RWPE2 (cell line): ENCODE data around the gene ENDOG.
"Not testable (repeated sequence)": the region's sequence is repeated elsewhere in the genome, so short reads cannot be mapped to it uniquely, and the experiment has no call there.

Source experiments
- ATAC-seq: fragments of 200-7000 bp; cut with Tn5 transposase; 3 replicates; pipeline ENCODE4 v1.9.1; 2021; ENCODE audit warnings: low read depth
- DNase-seq: peaks from one replicate; pipeline ENCODE4 v3.0.0-alpha.2; 2020; ENCODE audit warnings: low spot score
- H3K27ac ChIP-seq: fragments of 450-650 bp; 2 replicates; pipeline ENCODE4 v1.5.1; 2017; ENCODE audit warnings: mild to moderate bottlenecking; ENCODE audit not compliant: poor library complexity, severe bottlenecking
- H3K27me3 ChIP-seq: fragments of 250-450 bp; sonication (Bioruptor Pico); 2 replicates; pipeline ENCODE4 v1.5.1; 2021; ENCODE audit warnings: mild to moderate bottlenecking, moderate library complexity; ENCODE audit not compliant: insufficient read depth, poor library complexity, severe bottlenecking
- H3K36me3 ChIP-seq: fragments of 250-450 bp; sonication (Bioruptor Pico); 2 replicates; pipeline ENCODE4 v1.5.1; 2020; ENCODE audit warnings: low read depth, mild to moderate bottlenecking, moderate library complexity
- H3K4me1 ChIP-seq: fragments of 250-450 bp; sonication (Bioruptor Pico); 2 replicates; pipeline ENCODE4 v1.5.1; 2021; ENCODE audit warnings: mild to moderate bottlenecking, moderate library complexity; ENCODE audit not compliant: insufficient read depth, poor library complexity, severe bottlenecking
- H3K4me3 ChIP-seq: fragments of 250-450 bp; sonication (Bioruptor Pico); 2 replicates; pipeline ENCODE4 v1.5.1; 2021; ENCODE audit warnings: mild to moderate bottlenecking, moderate library complexity; ENCODE audit not compliant: severe bottlenecking
- H3K9me3 ChIP-seq: fragments of 250-450 bp; sonication (Bioruptor Pico); 2 replicates; pipeline ENCODE4 v1.5.1; 2021; ENCODE audit warnings: mild to moderate bottlenecking, moderate library complexity; ENCODE audit not compliant: severe bottlenecking
- CTCF ChIP-seq: fragments of 450-650 bp; IDR thresholded peaks from one replicate; pipeline ENCODE4 v1.5.1; 2017; ENCODE audit warnings: mild to moderate bottlenecking, moderate library complexity; ENCODE audit not compliant: poor library complexity, severe bottlenecking

The ENDOG gene

DNA sequence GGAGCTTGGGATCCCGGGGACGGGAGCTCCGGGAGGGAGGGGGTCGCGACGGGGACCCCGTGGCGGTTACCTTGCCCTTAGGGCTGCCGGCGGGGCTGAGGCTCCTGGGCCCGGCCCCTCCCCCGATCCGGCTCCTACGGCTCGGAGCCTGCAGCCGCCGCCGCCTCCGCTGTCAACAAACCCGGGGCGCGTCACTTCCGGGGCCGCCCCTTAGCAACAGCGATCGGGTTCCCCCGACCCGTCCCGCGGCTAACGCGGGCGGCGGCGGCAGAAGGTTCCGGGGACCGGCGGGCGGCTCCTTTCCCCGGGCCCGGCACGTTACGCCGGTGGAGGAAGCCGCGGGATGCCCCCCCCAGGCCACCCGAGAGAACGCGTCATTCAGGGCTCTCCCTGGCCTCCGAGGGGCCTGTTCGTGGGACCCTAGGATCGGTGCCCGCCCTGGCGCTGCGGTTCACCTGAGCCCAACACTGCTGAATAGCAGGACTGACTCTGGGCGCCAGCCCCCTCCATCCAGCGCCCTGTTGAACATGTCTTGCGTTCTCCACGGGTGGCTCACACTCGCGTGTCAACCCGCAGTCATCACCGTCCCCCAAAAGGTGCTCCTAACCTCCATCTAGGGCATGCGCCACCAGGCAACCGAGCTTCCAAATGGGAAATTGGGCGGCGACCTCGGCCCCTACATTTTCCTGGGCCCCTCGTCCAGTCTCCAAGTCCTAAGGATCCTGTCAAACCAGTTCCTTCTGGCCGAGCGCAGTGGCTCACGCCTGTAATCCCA is 46.4 kb upstream of the ENDOG start, which contains the start of gene ZER1:
Gene ZER1, minus strand, starts transcription at position 183 of the 775 bp plus-strand sequence. CDS start 16,362 bp downstream, outside the sequence.
- Histone ChIP-seq H3K4me3 (peak within 1 kb of the TSS; percentile 75), H3K36me3 (no peaks in the 10 kb centered on the region), H3K4me1 (no peaks in the 10 kb centered on the region), H3K27me3 (no peaks in the 10 kb centered on the region), H3K9me3 (no peaks in the 10 kb centered on the region), H3K27ac (peak within 1 kb of the TSS; percentile 66)
- no peak for TF ChIP-seq CTCF
- DNase-seq (peak; percentile 91), ATAC-seq (peak; percentile 90)

GRCh38 chr9:128773049-128773448 is 45.3 kb upstream of the ENDOG start:
- Histone ChIP-seq H3K9me3 (no peaks in the 10 kb centered on the region), H3K4me3 (no peak overlapping the region), H3K27ac (no peak overlapping the region), H3K4me1 (no peaks in the 10 kb centered on the region), H3K27me3 (no peaks in the 10 kb centered on the region), H3K36me3 (no peaks in the 10 kb centered on the region)
- no peak for DNase-seq
- TF ChIP-seq CTCF: no peak
- no peak for ATAC-seq

DNA sequence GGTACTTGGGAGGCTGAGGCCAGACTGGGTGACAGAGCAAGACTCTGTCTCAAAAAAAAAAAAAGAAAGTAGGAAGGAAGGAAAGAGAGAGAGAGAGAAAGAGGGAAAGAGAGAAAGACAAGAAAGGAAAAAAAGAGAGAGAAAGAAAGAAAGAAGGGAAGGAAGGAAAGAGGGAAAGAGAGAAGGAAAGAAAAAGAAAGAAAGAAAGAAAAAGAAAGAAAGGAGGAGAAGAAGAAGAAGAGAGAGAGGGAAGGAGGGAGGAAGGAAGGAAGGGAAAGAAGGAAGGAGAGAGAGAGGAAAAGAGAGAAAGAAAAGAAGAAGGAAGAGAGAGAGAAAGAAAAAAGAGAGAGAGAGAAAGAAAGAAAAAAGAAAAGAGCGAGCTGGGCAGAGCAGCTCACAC is 43.5 kb upstream of the ENDOG start:
- no peak for DNase-seq
- no peak for TF ChIP-seq CTCF
- no peaks in the 10 kb centered on the region for H3K27me3 ChIP-seq
- H3K36me3 ChIP-seq: no peaks in the 10 kb centered on the region
- H3K27ac ChIP-seq: no peak overlapping the region
- H3K4me1 ChIP-seq: no peaks in the 10 kb centered on the region
- no peaks in the 10 kb centered on the region for H3K9me3 ChIP-seq
- no peak overlapping the region for H3K4me3 ChIP-seq
- ATAC-seq: no peak

DNA sequence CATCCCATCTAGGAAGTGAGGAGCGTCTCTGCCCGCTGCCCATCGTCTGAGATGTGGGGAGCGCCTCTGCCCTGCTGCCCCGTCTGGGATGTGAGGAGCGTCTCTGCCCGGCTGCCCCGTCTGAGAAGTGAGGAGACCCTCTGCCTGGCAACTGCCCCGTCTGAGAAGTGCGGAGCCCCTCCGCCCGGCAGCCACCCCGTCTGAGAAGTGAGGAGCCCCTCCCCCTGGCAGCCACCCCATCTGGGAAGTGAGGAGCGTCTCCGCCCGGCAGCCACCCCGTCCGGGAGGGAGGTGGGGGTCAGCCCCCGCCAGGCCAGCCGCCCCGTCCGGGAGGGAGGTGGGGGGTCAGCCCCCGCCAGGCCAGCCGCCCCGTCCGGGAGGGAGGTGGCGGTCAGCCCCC is 38.2 kb upstream of the ENDOG start:
- not testable (repeated sequence) for H3K4me1 ChIP-seq, ATAC-seq, DNase-seq, H3K27ac ChIP-seq, H3K27me3 ChIP-seq, H3K36me3 ChIP-seq, H3K9me3 ChIP-seq, H3K4me3 ChIP-seq

DNA sequence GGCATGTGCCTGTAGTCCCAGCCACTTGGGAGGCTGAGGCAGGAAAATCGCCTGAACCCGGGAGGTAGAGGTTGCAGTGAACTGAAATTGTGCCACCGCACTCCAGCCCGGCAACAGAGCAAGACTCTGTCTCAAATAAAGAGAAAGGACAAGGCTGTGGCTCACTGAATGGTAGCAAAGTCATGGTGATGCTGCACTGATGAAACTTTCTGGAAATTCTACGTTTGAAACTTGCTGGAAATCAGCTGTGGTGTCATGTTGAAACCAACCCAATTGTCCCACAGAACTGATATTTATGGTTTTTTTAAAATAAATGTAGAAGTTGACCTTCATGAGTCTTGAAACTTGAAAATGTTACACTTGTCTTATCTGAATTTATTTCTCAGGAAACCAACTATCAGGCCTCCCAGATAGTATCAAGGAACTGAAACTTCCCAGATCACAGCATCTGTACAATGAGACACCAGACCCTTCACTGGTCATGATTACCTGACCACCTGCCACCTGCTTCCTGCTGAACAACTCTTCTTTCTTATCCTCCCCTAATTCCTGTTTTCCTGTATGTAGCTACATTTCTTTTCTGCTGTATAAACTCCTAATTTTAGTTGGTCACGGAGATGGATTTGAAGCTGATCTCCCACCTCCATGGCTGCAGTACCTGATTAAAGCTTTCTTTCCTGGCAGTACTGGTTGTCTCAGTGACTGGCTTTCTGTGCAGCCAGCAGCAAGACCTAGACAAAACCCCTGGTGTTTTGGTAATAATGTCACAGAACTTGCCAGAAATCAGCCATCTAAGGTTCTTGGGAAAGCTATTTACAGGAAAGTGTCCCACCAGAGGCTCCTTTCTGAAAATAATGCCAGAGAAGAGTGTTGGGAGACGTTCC is 36.9 kb upstream of the ENDOG start:
- DNase-seq (no peak), ATAC-seq (no peak)
- TF ChIP-seq CTCF: no peak
- Histone ChIP-seq H3K36me3 (no peaks in the 10 kb centered on the region), H3K9me3 (no peaks in the 10 kb centered on the region), H3K4me3 (no peak overlapping the region), H3K27me3 (no peaks in the 10 kb centered on the region), H3K4me1 (no peaks in the 10 kb centered on the region), H3K27ac (no peak overlapping the region)
